Transverse colon (tissue), 4 donors: ENCODE results near the gene ZFP37.
"Not testable (repeated sequence)": the region's sequence is repeated elsewhere in the genome, so short reads cannot be mapped to it uniquely, and the experiment has no call there.

ENCODE experiments used
- EP300 ChIP-seq: sonication (generic); formaldehyde crosslinking; IDR thresholded peaks from one replicate; pipeline ENCODE4 v1.6.1; 2017; ENCODE audit warnings: antibody characterized with exemption, low read depth
- POLR2A ChIP-seq: fragments of 450-650 bp; IDR thresholded peaks from one replicate; pipeline ENCODE4 v1.6.1; 2016; ENCODE audit warnings: antibody characterized with exemption, mild to moderate bottlenecking, moderate library complexity
- POLR2AphosphoS5 ChIP-seq, 3 donors: sonication (generic); formaldehyde crosslinking; IDR thresholded peaks; one replicate each; pipeline ENCODE4 v1.6.1; 2016; ENCODE audit warnings: antibody characterized with exemption in 3 of 3
- TF ChIP-seq, protein P1 (sequence below), 5 experiments: fragments of 200-600 bp in 3 of 5; fragments of 450-650 bp in 2 of 5; sonication (generic) in 3 of 5; IDR thresholded peaks; 1 replicate in 2 of 5; 2 replicates in 3 of 5; pipeline ENCODE4 v1.5.1; 2016 to 2017; ENCODE audit warnings: antibody characterized with exemption in 5 of 5, inconsistent platforms in 3 of 5, mild to moderate bottlenecking in 2 of 5, moderate library complexity in 1 of 5

DNA sequence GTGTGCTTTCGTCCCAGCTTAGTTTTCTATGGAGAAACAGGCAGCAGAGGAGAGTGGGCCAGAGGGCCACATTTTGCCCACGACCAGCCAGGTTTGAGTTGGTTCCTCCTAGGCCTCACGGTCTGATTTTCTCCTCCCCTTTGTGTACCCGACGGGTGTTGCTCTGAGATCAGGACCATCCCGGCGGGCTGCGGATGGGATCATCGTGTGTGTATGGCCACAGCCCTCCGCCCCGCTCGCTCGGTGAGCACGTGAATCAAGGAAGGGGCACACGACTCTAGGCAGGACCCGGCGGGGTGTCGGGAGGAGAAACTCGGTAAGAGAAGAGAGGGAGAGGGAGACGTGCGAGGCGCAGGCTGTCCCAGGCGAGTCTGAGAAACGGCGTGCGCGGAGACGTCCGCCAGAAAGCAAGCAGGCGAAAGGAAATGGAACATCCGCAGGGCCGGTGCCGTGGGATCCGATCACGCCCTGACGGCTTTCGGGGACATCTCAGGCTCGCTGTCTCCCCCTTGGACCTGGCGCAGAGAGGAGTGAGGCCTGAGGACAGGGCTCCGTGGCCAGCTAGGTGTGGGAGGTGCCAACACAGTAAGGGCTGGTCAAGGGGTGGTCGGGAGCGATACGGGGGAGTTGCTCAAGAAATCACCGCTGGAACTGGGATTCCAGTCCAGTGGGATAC lies 5.9 kb upstream of the ZFP37 start:
- not testable (repeated sequence) for TF ChIP-seq POLR2AphosphoS5 (IDR thresholded peaks at IDR 0.05); POLR2A; EP300
- TF ChIP-seq, protein P1, sequence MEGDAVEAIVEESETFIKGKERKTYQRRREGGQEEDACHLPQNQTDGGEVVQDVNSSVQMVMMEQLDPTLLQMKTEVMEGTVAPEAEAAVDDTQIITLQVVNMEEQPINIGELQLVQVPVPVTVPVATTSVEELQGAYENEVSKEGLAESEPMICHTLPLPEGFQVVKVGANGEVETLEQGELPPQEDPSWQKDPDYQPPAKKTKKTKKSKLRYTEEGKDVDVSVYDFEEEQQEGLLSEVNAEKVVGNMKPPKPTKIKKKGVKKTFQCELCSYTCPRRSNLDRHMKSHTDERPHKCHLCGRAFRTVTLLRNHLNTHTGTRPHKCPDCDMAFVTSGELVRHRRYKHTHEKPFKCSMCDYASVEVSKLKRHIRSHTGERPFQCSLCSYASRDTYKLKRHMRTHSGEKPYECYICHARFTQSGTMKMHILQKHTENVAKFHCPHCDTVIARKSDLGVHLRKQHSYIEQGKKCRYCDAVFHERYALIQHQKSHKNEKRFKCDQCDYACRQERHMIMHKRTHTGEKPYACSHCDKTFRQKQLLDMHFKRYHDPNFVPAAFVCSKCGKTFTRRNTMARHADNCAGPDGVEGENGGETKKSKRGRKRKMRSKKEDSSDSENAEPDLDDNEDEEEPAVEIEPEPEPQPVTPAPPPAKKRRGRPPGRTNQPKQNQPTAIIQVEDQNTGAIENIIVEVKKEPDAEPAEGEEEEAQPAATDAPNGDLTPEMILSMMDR (IDR thresholded peaks at IDR 0.05): not testable (repeated sequence)
